ENCODE results near the gene RASGEF1C. TPM values are rescaled to one million over a fixed set of nuclear protein-coding genes. Genes with fewer than 3 reads are reported as not detected.

The RASGEF1C gene
- total RNA-seq, 6 experiments from 2014 or later: not detected

- no peak for DNase-seq
- peaks cover 7% of the 10 kb centered on the region; the same call in 1 of the 2 replicates for H3K4me1 Mint-ChIP-seq (ENCODE audit: low read depth)
- H3K27ac Mint-ChIP-seq: no peak overlapping the region
- no peak for TF ChIP-seq CTCF (IDR thresholded peaks at IDR 0.05)
- H3K4me3 Mint-ChIP-seq: no peak overlapping the region
- H3K36me3 Mint-ChIP-seq (ENCODE audit: low read depth): peaks cover 75% of the 10 kb centered on the region
- no peaks in the 10 kb centered on the region; the same call in 1 of the 2 replicates for H3K27me3 Mint-ChIP-seq (ENCODE audit: insufficient read depth)
- peaks cover 33% of the 10 kb centered on the region for H3K9me3 Mint-ChIP-seq
Measured at GRCh38 chr5:180233729-180234128, 24.7 kb upstream of the RASGEF1C start.

DNA sequence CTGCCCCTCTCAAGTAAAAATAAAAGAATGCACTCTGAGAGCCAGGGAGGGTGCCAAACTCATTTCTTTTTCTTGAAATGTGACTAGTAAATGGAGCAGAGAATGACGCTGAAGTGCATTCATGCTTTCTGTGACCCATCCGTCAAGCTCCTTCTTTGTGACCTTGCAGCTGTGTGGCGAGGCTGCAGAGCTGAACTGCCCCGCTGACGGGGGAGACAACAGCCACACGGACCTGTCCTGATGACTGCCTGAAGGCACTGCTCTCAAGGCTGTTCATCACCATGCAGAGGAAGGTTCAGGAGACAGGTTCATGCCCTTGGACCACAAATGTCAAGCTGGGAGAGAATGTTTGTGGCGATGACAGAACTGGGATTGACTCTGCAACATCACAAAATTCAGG, 21.0 kb upstream of the RASGEF1C start:
- Mint-ChIP-seq H3K27me3 (ENCODE audit: insufficient read depth) (no peaks in the 10 kb centered on the region; the same call in 1 of the 2 replicates), H3K4me3 (no peak overlapping the region), H3K4me1 (ENCODE audit: low read depth) (peaks cover 7% of the 10 kb centered on the region; the same call in 1 of the 2 replicates), H3K27ac (no peak overlapping the region), H3K9me3 (peaks cover 67% of the 10 kb centered on the region), H3K36me3 (ENCODE audit: low read depth) (peaks cover 59% of the 10 kb centered on the region)
- no peak for DNase-seq
- TF ChIP-seq CTCF (IDR thresholded peaks at IDR 0.05): no peak

DNA sequence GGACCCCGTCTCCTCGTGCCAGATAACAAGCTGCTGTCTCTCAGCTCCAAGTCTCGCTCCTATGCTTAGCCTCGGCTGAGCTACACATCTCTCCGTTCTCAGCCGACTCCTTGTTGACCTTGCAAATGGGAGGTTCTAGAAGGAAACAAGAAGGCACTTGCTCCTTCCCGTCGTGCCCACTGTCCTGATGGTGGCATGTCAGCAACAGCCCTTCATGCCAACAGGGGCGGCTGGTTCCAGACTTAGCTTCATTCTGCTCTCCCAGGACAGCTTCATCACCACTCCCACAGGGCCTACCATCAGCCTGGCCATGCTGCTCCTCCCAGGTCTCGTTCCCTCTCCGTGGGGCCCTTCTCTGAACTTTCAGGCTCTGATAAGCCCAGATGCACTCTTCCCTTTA, 13.0 kb upstream of the RASGEF1C start:
- Mint-ChIP-seq H3K36me3 (ENCODE audit: low read depth) (peaks cover 26% of the 10 kb centered on the region), H3K9me3 (peaks cover 65% of the 10 kb centered on the region), H3K4me1 (ENCODE audit: low read depth) (no peaks in the 10 kb centered on the region), H3K4me3 (no peak overlapping the region), H3K27ac (no peak overlapping the region), H3K27me3 (ENCODE audit: insufficient read depth) (peaks cover 3% of the 10 kb centered on the region)
- TF ChIP-seq CTCF (IDR thresholded peaks at IDR 0.05): no peak
- DNase-seq: no peak

GRCh38 chr5:180217797-180218196, 8.8 kb upstream of the RASGEF1C start:
- Mint-ChIP-seq H3K27me3 (ENCODE audit: insufficient read depth) (peaks cover 7% of the 10 kb centered on the region), H3K36me3 (ENCODE audit: low read depth) (peaks cover 7% of the 10 kb centered on the region; the same call in 1 of the 2 replicates), H3K9me3 (peaks cover 57% of the 10 kb centered on the region), H3K27ac (no peak overlapping the region), H3K4me1 (ENCODE audit: low read depth) (no peaks in the 10 kb centered on the region), H3K4me3 (no peak overlapping the region)
- DNase-seq: no peak
- no peak for TF ChIP-seq CTCF (IDR thresholded peaks at IDR 0.05)

DNA sequence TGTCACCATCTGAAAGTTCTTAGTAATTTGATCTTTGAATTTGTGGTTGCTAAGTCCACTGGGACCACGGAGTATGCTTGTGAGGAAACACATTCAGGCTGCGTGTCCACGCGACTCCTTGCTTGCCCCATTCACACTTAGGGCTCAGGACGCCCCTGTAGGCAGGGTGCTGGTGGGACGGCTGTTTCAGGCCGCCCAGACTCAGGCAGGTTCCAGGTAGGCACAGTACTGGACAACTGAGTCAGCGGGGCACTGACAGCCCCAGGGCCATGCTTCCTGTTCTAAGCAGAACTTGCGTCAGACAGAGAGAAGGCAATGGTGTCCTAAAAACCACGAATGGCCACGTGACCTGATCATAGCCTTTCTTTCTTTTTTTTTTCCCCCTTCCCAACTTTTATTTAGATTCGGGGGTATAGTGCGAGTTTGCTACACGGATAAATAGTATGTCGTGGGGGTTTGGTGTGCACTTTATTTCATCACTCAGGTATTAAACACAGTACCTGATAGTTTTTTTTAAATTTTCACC, 7.7 kb upstream of the RASGEF1C start:
- Mint-ChIP-seq H3K9me3 (peaks cover 55% of the 10 kb centered on the region), H3K4me1 (ENCODE audit: low read depth) (no peaks in the 10 kb centered on the region), H3K27ac (no peak overlapping the region), H3K27me3 (ENCODE audit: insufficient read depth) (peaks cover 5% of the 10 kb centered on the region; the same call in 1 of the 2 replicates), H3K4me3 (no peak overlapping the region), H3K36me3 (ENCODE audit: low read depth) (no peaks in the 10 kb centered on the region)
- no peak for TF ChIP-seq CTCF (IDR thresholded peaks at IDR 0.05)
- DNase-seq: no peak
